SIG-M5 treated with dmso at 0.1 percent for 504 hours (cell line): Measurements from ENCODE around the gene HNMT.

Experiments used
- DNase-seq: peaks from one replicate; lab custom pipeline; 2025; ENCODE audit not compliant: unreplicated experiment; lab: John Stamatoyannopoulos, UW

The HNMT gene

GRCh38 chr2:138009622-138010021, 45.3 kb downstream of the HNMT start:
- DNase-seq, result no peak

- DNase-seq, result no peak
Observed at GRCh38 chr2:138010890-138011289, 46.6 kb downstream of the HNMT start.

- DNase-seq, result no peak
Observed at GRCh38 chr2:138012082-138012481, 47.8 kb downstream of the HNMT start.

- DNase-seq, result no peak
Observed at GRCh38 chr2:138012968-138013367, 48.7 kb downstream of the HNMT start.

GRCh38 chr2:138013639-138014038, 49.4 kb downstream of the HNMT start:
- no peak for DNase-seq

GRCh38 chr2:138015494-138015893, 51.2 kb downstream of the HNMT start:
- DNase-seq, result no peak

- DNase-seq, result no peak
Observed at GRCh38 chr2:138016351-138017087, 52.2 kb downstream of the HNMT start.

GRCh38 chr2:138017824-138018223, 53.6 kb downstream of the HNMT start:
- DNase-seq, result no peak

- no peak for DNase-seq
Observed at GRCh38 chr2:138018866-138019688, 54.8 kb downstream of the HNMT start.

GRCh38 chr2:138020432-138020831, 56.2 kb downstream of the HNMT start:
- no peak for DNase-seq

- DNase-seq, result no peak
Observed at GRCh38 chr2:138021154-138021553, 56.9 kb downstream of the HNMT start.

- DNase-seq, result no peak
Observed at GRCh38 chr2:138023298-138023697, 59.0 kb downstream of the HNMT start.

GRCh38 chr2:138023976-138024375, 59.7 kb downstream of the HNMT start:
- no peak for DNase-seq

GRCh38 chr2:138026111-138027020, 62.1 kb downstream of the HNMT start:
- no peak for DNase-seq

GRCh38 chr2:138028538-138028937, 64.3 kb downstream of the HNMT start:
- peak; percentile 66 for DNase-seq

GRCh38 chr2:138029276-138029675, 65.0 kb downstream of the HNMT start:
- no peak for DNase-seq

- no peak for DNase-seq
Observed at GRCh38 chr2:138030459-138030858, 66.2 kb downstream of the HNMT start.

- DNase-seq, result no peak
Observed at GRCh38 chr2:138032334-138032733, 68.1 kb downstream of the HNMT start.

GRCh38 chr2:138034536-138034935, 70.3 kb downstream of the HNMT start:
- DNase-seq, result no peak

- peak; percentile 33 for DNase-seq
Observed at GRCh38 chr2:138035608-138036217, 71.4 kb downstream of the HNMT start.

GRCh38 chr2:138036522-138036921, 72.2 kb downstream of the HNMT start:
- no peak for DNase-seq
